HG03520 (cell line): ENCODE data around the gene NLK.
"Not testable (repeated sequence)": the region's sequence is repeated elsewhere in the genome, so short reads cannot be mapped to it uniquely, and the experiment has no call there.

Source experiments
- ATAC-seq: cut with Tn5 transposase; IDR thresholded peaks from one replicate; pipeline ENCODE4 v1.9.1; 2021; ENCODE audit warnings: mild to moderate bottlenecking, moderate library complexity; ENCODE audit not compliant: unreplicated experiment

Gene NLK

GRCh38 chr17:28227316-28228108 lies 185.0 kb downstream of the NLK start:
- ATAC-seq: no peak

GRCh38 chr17:28228109-28228840 lies 185.8 kb downstream of the NLK start:
- no peak for ATAC-seq

- ATAC-seq: no peak
Measured at GRCh38 chr17:28228986-28229729, 186.7 kb downstream of the NLK start.

GRCh38 chr17:28230011-28230410 lies 187.5 kb downstream of the NLK start:
- no peak for ATAC-seq

- not testable (repeated sequence) for ATAC-seq
Measured at GRCh38 chr17:28230607-28231006, 188.1 kb downstream of the NLK start.

GRCh38 chr17:28231624-28232023 lies 189.1 kb downstream of the NLK start:
- not testable (repeated sequence) for ATAC-seq

GRCh38 chr17:28232966-28233870 lies 190.7 kb downstream of the NLK start:
- not testable (repeated sequence) for ATAC-seq

- not testable (repeated sequence) for ATAC-seq
Measured at GRCh38 chr17:28233872-28234856, 191.7 kb downstream of the NLK start.

- ATAC-seq: not testable (repeated sequence)
Measured at GRCh38 chr17:28235066-28235700, 192.7 kb downstream of the NLK start.

GRCh38 chr17:28236033-28236653 lies 193.7 kb downstream of the NLK start:
- ATAC-seq: not testable (repeated sequence)

GRCh38 chr17:28238547-28239270 lies 196.2 kb downstream of the NLK start:
- ATAC-seq: not testable (repeated sequence)

- ATAC-seq: no peak
Measured at GRCh38 chr17:28239271-28239624, 196.8 kb downstream of the NLK start.

GRCh38 chr17:28240688-28241340 lies 198.3 kb downstream of the NLK start:
- ATAC-seq: no peak

- no peak for ATAC-seq
Measured at GRCh38 chr17:28242791-28243190, 200.3 kb downstream of the NLK start.

- ATAC-seq: not testable (repeated sequence)
Measured at GRCh38 chr17:28243268-28243667, 200.8 kb downstream of the NLK start.

- ATAC-seq: no peak
Measured at GRCh38 chr17:28244446-28244845, 202.0 kb downstream of the NLK start.
